Measurements from ENCODE around the gene SPRR2F.
"Not testable (repeated sequence)": the region's sequence is repeated elsewhere in the genome, so short reads cannot be mapped to it uniquely, and the experiment has no call there.

Gene SPRR2F

GRCh38 chr1:153113416-153113815 is at the start of gene SPRR2F:
Gene SPRR2F (minus strand): TSS chr1:153113516. CDS start chr1:153112733, 783 bp downstream.
- no peak for DNase-seq

GRCh38 chr1:153155541-153155940 is 42.2 kb upstream of the SPRR2F start:
- no peak for DNase-seq

- DNase-seq: no peak
These were observed 39.2 kb upstream of the SPRR2F start for GRCh38 chr1:153152481-153152880.

GRCh38 chr1:153150846-153151245 is 37.5 kb upstream of the SPRR2F start, which contains the start of gene SPRR2G:
Gene SPRR2G (minus strand): TSS chr1:153150890. CDS start chr1:153150110, 780 bp downstream.
- DNase-seq: no peak

- DNase-seq: no peak
These were observed 28.1 kb upstream of the SPRR2F start for GRCh38 chr1:153141377-153141776.

- DNase-seq: no peak
These were observed 27.2 kb upstream of the SPRR2F start for GRCh38 chr1:153140484-153140883.

- no peak for DNase-seq
These were observed 20.4 kb upstream of the SPRR2F start for GRCh38 chr1:153133743-153134142.

- no peak for DNase-seq
These were observed 20.0 kb upstream of the SPRR2F start for GRCh38 chr1:153133267-153133666.

GRCh38 chr1:153128688-153129087 is 15.4 kb upstream of the SPRR2F start:
- DNase-seq: not testable (repeated sequence)

- no peak for DNase-seq
These were observed 14.0 kb upstream of the SPRR2F start for GRCh38 chr1:153127296-153127695.

GRCh38 chr1:153125536-153125935 is 12.2 kb upstream of the SPRR2F start:
- DNase-seq: no peak

GRCh38 chr1:153123793-153124192 is 10.5 kb upstream of the SPRR2F start:
- DNase-seq: not testable (repeated sequence)

GRCh38 chr1:153122831-153123421 is 9.6 kb upstream of the SPRR2F start:
- no peak for DNase-seq

- no peak for DNase-seq
These were observed 7.6 kb upstream of the SPRR2F start for GRCh38 chr1:153120945-153121344.

- DNase-seq: peak; percentile 73
These were observed 6.2 kb upstream of the SPRR2F start for GRCh38 chr1:153119491-153119971.

- peak; percentile 57 for DNase-seq
These were observed 1.9 kb upstream of the SPRR2F start for GRCh38 chr1:153115264-153115663.

GRCh38 chr1:153112454-153112853 is 862 bp downstream of the SPRR2F start:
- DNase-seq: not testable (repeated sequence)

GRCh38 chr1:153100245-153100644 is 13.1 kb downstream of the SPRR2F start:
- DNase-seq: no peak

- DNase-seq: no peak
These were observed 13.8 kb downstream of the SPRR2F start for GRCh38 chr1:153099461-153100045.

- DNase-seq: no peak
These were observed 17.6 kb downstream of the SPRR2F start for GRCh38 chr1:153095764-153096163.

- no peak for DNase-seq
These were observed 18.9 kb downstream of the SPRR2F start, which contains the start of gene SPRR2E for GRCh38 chr1:153094426-153094825. Gene SPRR2E (minus strand): TSS chr1:153094526. CDS start chr1:153093751, 775 bp downstream.

GRCh38 chr1:153087652-153088051 is 25.7 kb downstream of the SPRR2F start:
- peak; percentile 69 for DNase-seq

- DNase-seq: no peak
These were observed 31.6 kb downstream of the SPRR2F start for GRCh38 chr1:153081736-153082135.

All from hematopoietic multipotent progenitor cell treated with erythropoietin and hydrocortisone succinate and interleukin-3 and kit ligand, for 6 days (in vitro differentiated cells).